GM19324 (cell line): ENCODE data around the gene ADGRF4.

ENCODE experiments used
- ATAC-seq: cut with Tn5 transposase; IDR thresholded peaks from one replicate; pipeline ENCODE4 v1.9.1; 2021; ENCODE audit warnings: mild to moderate bottlenecking, moderate library complexity; ENCODE audit not compliant: unreplicated experiment, low FRiP score

ADGRF4 gene

GRCh38 chr6:47698342-47698787, at the start of gene ADGRF4:
Gene ADGRF4, plus strand, starts transcription at chr6:47698580. Its CDS starts 8,666 bp downstream, at chr6:47707246.
- no peak for ATAC-seq

GRCh38 chr6:47650553-47651432, 47.6 kb upstream of the ADGRF4 start:
- no peak for ATAC-seq

- ATAC-seq = no peak
These were observed 46.9 kb upstream of the ADGRF4 start for GRCh38 chr6:47651505-47651944.

- no peak for ATAC-seq
These were observed 44.7 kb upstream of the ADGRF4 start for GRCh38 chr6:47653706-47654105.

GRCh38 chr6:47654255-47654654, 44.1 kb upstream of the ADGRF4 start:
- ATAC-seq = no peak

GRCh38 chr6:47655719-47656595, 42.4 kb upstream of the ADGRF4 start:
- ATAC-seq = no peak

GRCh38 chr6:47661960-47662359, 36.4 kb upstream of the ADGRF4 start:
- no peak for ATAC-seq

- no peak for ATAC-seq
These were observed 34.7 kb upstream of the ADGRF4 start for GRCh38 chr6:47663462-47664216.

GRCh38 chr6:47665112-47665511, 33.3 kb upstream of the ADGRF4 start:
- ATAC-seq = no peak

GRCh38 chr6:47669684-47670513, 28.5 kb upstream of the ADGRF4 start:
- ATAC-seq = no peak

GRCh38 chr6:47670851-47671250, 27.5 kb upstream of the ADGRF4 start:
- ATAC-seq = no peak

GRCh38 chr6:47671777-47672176, 26.6 kb upstream of the ADGRF4 start:
- ATAC-seq = no peak

GRCh38 chr6:47672816-47673215, 25.6 kb upstream of the ADGRF4 start:
- ATAC-seq = no peak

GRCh38 chr6:47674673-47675072, 23.7 kb upstream of the ADGRF4 start:
- ATAC-seq = no peak

- ATAC-seq = no peak
These were observed 20.8 kb upstream of the ADGRF4 start for GRCh38 chr6:47677381-47678100.

- ATAC-seq = no peak
These were observed 19.6 kb upstream of the ADGRF4 start for GRCh38 chr6:47678739-47679138.

GRCh38 chr6:47679322-47679906, 19.0 kb upstream of the ADGRF4 start:
- no peak for ATAC-seq

- no peak for ATAC-seq
These were observed 18.3 kb upstream of the ADGRF4 start for GRCh38 chr6:47680051-47680450.

- ATAC-seq = no peak
These were observed 17.7 kb upstream of the ADGRF4 start for GRCh38 chr6:47680724-47681123.
